A549 (cell line): ENCODE results near the gene TLCD5. TPM values are rescaled to one million over a fixed set of nuclear protein-coding genes. Genes with fewer than 3 reads are reported as not detected.

Experiments used
- ATAC-seq, 2 experiments: fragments of 200-7000 bp in 1 of 2; fragments of >200 bp in 1 of 2; cut with Nextera tagmentation in 1 of 2; cut with Tn5 transposase in 1 of 2; 3 replicates each; pipeline versions ENCODE4 v1.8.0 to v1.9.1; 2018 to 2020; ENCODE audit warnings: mild to moderate bottlenecking in 1 of 2, moderate library complexity in 1 of 2
- CTCF ChIA-PET: fragments of 300-600 bp; sonication (Branson Sonifier 250); formaldehyde crosslinking; extraction: SDS; loops from one replicate; lab custom pipeline; 2021; ENCODE audit warnings: antibody characterized with exemption, inconsistent platforms; lab: Yijun Ruan, JAX
- POLR2A ChIA-PET: fragments of 350-600 bp; formaldehyde crosslinking; extraction: SDS; loops from one replicate; lab custom pipeline; 2021; ENCODE audit warnings: antibody characterized with exemption, inconsistent platforms; lab: Yijun Ruan, JAX
- DNase-seq, 2 experiments: peaks; one replicate each; pipeline versions ENCODE4 v3.0.0 to v3.0.0-alpha.2; 2011 to 2016; ENCODE audit warnings: low read depth in 1 of 2, low spot score in 1 of 2
- FAIRE-seq: peaks from 2 replicates; lab custom pipeline; 2011; peaks lifted over from hg19 to GRCh38; lab: Jason Lieb, UNC
- H3K27ac ChIP-seq, 2 experiments: fragments of >200 bp; sonication (Bioruptor Twin); formaldehyde crosslinking; 3 replicates each; pipeline ENCODE4 v1.5.1; 2016 to 2017
- H3K4me1 ChIP-seq: fragments of >200 bp; sonication (Bioruptor Twin); formaldehyde crosslinking; 3 replicates; pipeline ENCODE4 v1.6.1; 2016
- H3K4me2 ChIP-seq: fragments of >200 bp; sonication (Bioruptor Twin); formaldehyde crosslinking; 3 replicates; pipeline ENCODE4 v1.6.1; 2016
- H3K4me3 ChIP-seq: fragments of >200 bp; sonication (Bioruptor Twin); formaldehyde crosslinking; 3 replicates; pipeline ENCODE4 v1.5.1; 2016
- H3K9me3 ChIP-seq: fragments of >200 bp; sonication (Bioruptor Twin); formaldehyde crosslinking; 3 replicates; pipeline ENCODE4 v1.6.1; 2016
- BHLHE40 ChIP-seq: IDR thresholded peaks from 2 replicates; pipeline ENCODE4 v1.6.1; 2012; ENCODE audit warnings: low read depth, low read length, inconsistent platforms
- CBX8 ChIP-seq: fragments of 200-600 bp; sonication (generic); IDR thresholded peaks from 2 replicates; pipeline ENCODE4 v1.6.1; 2016
- CHD4 ChIP-seq: fragments of 200-600 bp; sonication (generic); IDR thresholded peaks from 2 replicates; pipeline ENCODE4 v1.6.1; 2016; ENCODE audit warnings: antibody characterized with exemption, mild to moderate bottlenecking, borderline replicate concordance
- EHF ChIP-seq: fragments of 250-450 bp; sonication (Bioruptor Pico); IDR thresholded peaks from 2 replicates; pipeline ENCODE4 v1.5.0; 2020; ENCODE audit warnings: mild to moderate bottlenecking
- ESRRA ChIP-seq: fragments of 150-350 bp; IDR thresholded peaks from 2 replicates; pipeline ENCODE4 v1.6.1; 2014; ENCODE audit warnings: mild to moderate bottlenecking, low read length, borderline replicate concordance
- FOSB ChIP-seq: fragments of 250-450 bp; sonication (Bioruptor Pico); IDR thresholded peaks from 2 replicates; pipeline ENCODE4 v1.5.0; 2020; ENCODE audit warnings: mild to moderate bottlenecking, moderate library complexity
- GATA3 ChIP-seq: IDR thresholded peaks from 2 replicates; pipeline ENCODE4 v1.6.1; 2012; ENCODE audit warnings: borderline replicate concordance
- HOXA7 ChIP-seq: fragments of 250-450 bp; sonication (Bioruptor Pico); IDR thresholded peaks from 2 replicates; pipeline ENCODE4 v1.5.0; 2020; ENCODE audit warnings: mild to moderate bottlenecking, moderate library complexity
- HOXB5 ChIP-seq: fragments of 250-450 bp; sonication (Bioruptor Pico); IDR thresholded peaks from 2 replicates; pipeline ENCODE4 v1.5.0; 2020; ENCODE audit warnings: mild to moderate bottlenecking, moderate library complexity
- MAFK ChIP-seq: fragments of 450-650 bp; IDR thresholded peaks from 2 replicates; pipeline ENCODE4 v1.6.1; 2014; ENCODE audit not compliant: partially characterized antibody
- MYC ChIP-seq: IDR thresholded peaks from 2 replicates; pipeline ENCODE4 v1.6.1; 2012; ENCODE audit warnings: mild to moderate bottlenecking, inconsistent platforms, low read length, improper control_type of control experiment, borderline replicate concordance
- NFE2L2 ChIP-seq: fragments of 150-350 bp; conservative IDR thresholded peaks from 2 replicates; pipeline ENCODE4 v1.6.1; 2014; ENCODE audit warnings: low read length
- NPAS2 ChIP-seq: fragments of 250-450 bp; sonication (Bioruptor Pico); IDR thresholded peaks from 2 replicates; pipeline ENCODE4 v1.8.0; 2022; ENCODE audit warnings: mild to moderate bottlenecking, moderate library complexity, borderline replicate concordance
- NR3C1 ChIP-seq: fragments of >200 bp; sonication (Bioruptor Twin); formaldehyde crosslinking; IDR thresholded peaks from 3 replicates; pipeline ENCODE4 v1.6.1; 2017
- POLR2A ChIP-seq: IDR thresholded peaks from 2 replicates; pipeline ENCODE4 v1.6.1; 2012; ENCODE audit warnings: mild to moderate bottlenecking, low read length
- POLR2AphosphoS2 ChIP-seq: conservative IDR thresholded peaks from 2 replicates; pipeline ENCODE4 v1.6.1; 2012; ENCODE audit warnings: low read length, improper control_type of control experiment, inconsistent platforms
- RAD21 ChIP-seq, 2 experiments: fragments of >200 bp in 1 of 2; sonication (Bioruptor Twin) in 1 of 2; formaldehyde crosslinking in 1 of 2; IDR thresholded peaks in 1 of 2; conservative IDR thresholded peaks in 1 of 2; 2 replicates in 1 of 2; 3 replicates in 1 of 2; pipeline ENCODE4 v1.6.1; 2012 to 2018; ENCODE audit warnings: inconsistent platforms in 1 of 2
- WGBS: methylation state at CpG from one replicate; pipeline ENCODE4 v1.1.6; 2017; ENCODE audit errors: missing lambda C conversion rate; 5-methylcytosine and 5-hydroxymethylcytosine counted together
- polyA plus RNA-seq, 4 experiments: library from polyadenylated mRNA; depleted of rRNA in 3 of 4; stranded (reverse); fragments of >200 nt; fragmentation: RNase III in 1 of 4; extraction: RNeasy Plus Mini Kit Qiagen cat#74134 plus additional on column Dnase treatment in 1 of 4; gene quantifications; 2 replicates in 3 of 4; 3 replicates in 1 of 4; pipeline ENCODE4 v1.2.3, GENCODE V29; 2011 to 2017
- TF ChIP-seq, protein P1 (sequence below): fragments of 250-450 bp; sonication (Bioruptor Pico); IDR thresholded peaks from 2 replicates; pipeline ENCODE4 v1.5.0; 2020; ENCODE audit warnings: low read depth, mild to moderate bottlenecking, moderate library complexity
- TF ChIP-seq, protein P2 (sequence below): IDR thresholded peaks from 2 replicates; pipeline ENCODE4 v1.6.1; 2012
- TF ChIP-seq, protein P3 (sequence below): fragments of 250-450 bp; sonication (Bioruptor Pico); IDR thresholded peaks from 2 replicates; pipeline ENCODE4 v1.5.0; 2021; ENCODE audit warnings: mild to moderate bottlenecking, moderate library complexity, borderline replicate concordance

TLCD5 gene
- polyA plus RNA-seq, 2 of the 4 experiments (the other 2 are of a cell fraction), result 5.8 to 12.9 TPM

DNA sequence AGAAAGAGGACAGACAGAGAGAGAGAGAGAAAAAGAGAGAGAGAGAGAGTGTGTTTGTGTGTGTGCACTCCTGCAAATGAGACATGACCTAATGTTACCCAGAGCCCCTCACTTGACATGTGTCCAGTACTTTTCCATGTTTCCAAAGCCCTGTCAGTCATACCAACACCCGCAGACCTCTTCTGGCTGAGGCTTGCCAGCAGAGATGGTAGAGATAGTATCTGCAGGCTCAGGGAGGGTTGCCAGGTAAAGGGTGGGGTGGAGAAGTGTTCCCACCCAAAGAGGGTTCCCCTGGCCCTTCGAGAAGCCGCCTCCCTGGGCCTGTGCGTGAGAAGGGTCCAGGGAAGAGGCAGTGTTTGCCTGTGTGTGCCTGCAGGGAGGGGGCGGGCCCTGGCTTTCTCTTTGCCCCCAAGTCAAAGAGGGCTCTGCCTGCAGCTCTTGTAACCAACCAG, 44.5 kb upstream of the TLCD5 start:
- no peak overlapping the region for H3K4me3 ChIP-seq
- H3K27ac ChIP-seq, result no peak overlapping the region
- DNase-seq, result no peak
- CTCF ChIA-PET, result interaction anchor here (2.5 kb wide), 1 partner anchor 19 kb away, joined by 13 read pairs; no protein-coding TSS in a partner anchor
- TF ChIP-seq CBX8 (no peak), BHLHE40 (no peak), NPAS2 (CRISPR knock-in tag) (no peak), NFE2L2 (no peak), NR3C1 (no peak), EHF (CRISPR knock-in tag) (no peak), HOXB5 (no peak), GATA3 (no peak), CHD4 (no peak), MAFK (no peak), POLR2A (no peak)
- TF ChIP-seq, protein P1, sequence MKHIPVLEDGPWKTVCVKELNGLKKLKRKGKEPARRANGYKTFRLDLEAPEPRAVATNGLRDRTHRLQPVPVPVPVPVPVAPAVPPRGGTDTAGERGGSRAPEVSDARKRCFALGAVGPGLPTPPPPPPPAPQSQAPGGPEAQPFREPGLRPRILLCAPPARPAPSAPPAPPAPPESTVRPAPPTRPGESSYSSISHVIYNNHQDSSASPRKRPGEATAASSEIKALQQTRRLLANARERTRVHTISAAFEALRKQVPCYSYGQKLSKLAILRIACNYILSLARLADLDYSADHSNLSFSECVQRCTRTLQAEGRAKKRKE, result no peak
- TF ChIP-seq, all 56 proteins: peak for 0
- 39% methylated on average over 5 of the region's 5 CpGs for WGBS
- POLR2A ChIA-PET, result no interaction called here
- Histone ChIP-seq H3K4me2 (no peak overlapping the region), H3K4me1 (no peaks in the 10 kb centered on the region), H3K9me3 (no peaks in the 10 kb centered on the region)
- FAIRE-seq (no peak), ATAC-seq (peak in 1 of 2 experiments; percentile 34; a peak in 1 of 6 replicates)

DNA sequence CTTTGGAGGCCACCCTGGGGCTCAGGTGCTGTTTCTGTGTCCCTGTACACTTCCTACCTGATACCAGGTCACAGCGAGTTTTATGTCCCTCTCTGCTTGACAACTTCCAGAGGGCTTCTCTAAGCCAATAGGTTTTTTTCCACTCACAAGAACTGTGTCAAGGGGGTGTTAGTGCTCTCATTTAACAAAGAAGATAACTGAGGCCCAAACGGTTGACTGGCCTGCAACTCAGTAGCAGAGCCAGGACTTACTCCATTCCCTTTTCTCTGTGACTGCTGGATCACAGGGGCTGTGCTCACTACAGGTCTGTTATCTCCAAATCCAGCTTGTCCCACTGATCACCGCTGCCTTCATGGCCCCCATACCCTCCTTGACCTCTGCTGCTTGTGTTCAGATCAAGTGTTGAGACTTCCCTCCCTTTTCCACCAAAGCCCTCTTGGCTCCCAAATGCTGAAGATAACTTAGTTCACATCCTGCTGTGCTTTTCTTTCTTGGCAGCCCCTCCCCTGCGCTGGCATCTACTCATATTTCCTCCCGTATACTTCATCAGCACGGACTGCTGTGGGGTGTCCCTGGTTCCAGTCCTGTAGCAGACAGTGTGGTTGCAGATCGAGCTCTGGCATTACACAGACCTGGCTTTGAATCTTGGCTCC, 43.8 kb upstream of the TLCD5 start:
- ChIA-PET POLR2A (no interaction called here), CTCF (no interaction called here)
- FAIRE-seq, result no peak
- Histone ChIP-seq H3K4me3 (no peak overlapping the region), H3K27ac (no peak overlapping the region), H3K4me2 (no peak overlapping the region), H3K9me3 (no peaks in the 10 kb centered on the region), H3K4me1 (no peaks in the 10 kb centered on the region)
- WGBS, result 52% methylated on average over 7 of the region's 7 CpGs
- ATAC-seq, result no peak
- no peak for TF ChIP-seq ESRRA
- TF ChIP-seq, protein P2, sequence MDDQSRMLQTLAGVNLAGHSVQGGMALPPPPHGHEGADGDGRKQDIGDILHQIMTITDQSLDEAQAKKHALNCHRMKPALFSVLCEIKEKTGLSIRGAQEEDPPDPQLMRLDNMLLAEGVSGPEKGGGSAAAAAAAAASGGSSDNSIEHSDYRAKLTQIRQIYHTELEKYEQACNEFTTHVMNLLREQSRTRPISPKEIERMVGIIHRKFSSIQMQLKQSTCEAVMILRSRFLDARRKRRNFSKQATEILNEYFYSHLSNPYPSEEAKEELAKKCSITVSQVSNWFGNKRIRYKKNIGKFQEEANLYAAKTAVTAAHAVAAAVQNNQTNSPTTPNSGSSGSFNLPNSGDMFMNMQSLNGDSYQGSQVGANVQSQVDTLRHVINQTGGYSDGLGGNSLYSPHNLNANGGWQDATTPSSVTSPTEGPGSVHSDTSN, result no peak
- no peak for TF ChIP-seq FOSB
- TF ChIP-seq HOXB5, result no peak
- no peak for TF ChIP-seq MYC
- no peak for TF ChIP-seq RAD21 (conservative IDR thresholded peaks at IDR 0.05 in 1 of 2, IDR thresholded peaks at IDR 0.05 in 1 of 2)
- TF ChIP-seq, protein P3, sequence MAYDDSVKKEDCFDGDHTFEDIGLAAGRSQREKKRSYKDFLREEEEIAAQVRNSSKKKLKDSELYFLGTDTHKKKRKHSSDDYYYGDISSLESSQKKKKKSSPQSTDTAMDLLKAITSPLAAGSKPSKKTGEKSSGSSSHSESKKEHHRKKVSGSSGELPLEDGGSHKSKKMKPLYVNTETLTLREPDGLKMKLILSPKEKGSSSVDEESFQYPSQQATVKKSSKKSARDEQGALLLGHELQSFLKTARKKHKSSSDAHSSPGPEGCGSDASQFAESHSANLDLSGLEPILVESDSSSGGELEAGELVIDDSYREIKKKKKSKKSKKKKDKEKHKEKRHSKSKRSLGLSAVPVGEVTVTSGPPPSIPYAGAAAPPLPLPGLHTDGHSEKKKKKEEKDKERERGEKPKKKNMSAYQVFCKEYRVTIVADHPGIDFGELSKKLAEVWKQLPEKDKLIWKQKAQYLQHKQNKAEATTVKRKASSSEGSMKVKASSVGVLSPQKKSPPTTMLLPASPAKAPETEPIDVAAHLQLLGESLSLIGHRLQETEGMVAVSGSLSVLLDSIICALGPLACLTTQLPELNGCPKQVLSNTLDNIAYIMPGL (CRISPR knock-in tag), result no peak
- DNase-seq, result no peak

DNA sequence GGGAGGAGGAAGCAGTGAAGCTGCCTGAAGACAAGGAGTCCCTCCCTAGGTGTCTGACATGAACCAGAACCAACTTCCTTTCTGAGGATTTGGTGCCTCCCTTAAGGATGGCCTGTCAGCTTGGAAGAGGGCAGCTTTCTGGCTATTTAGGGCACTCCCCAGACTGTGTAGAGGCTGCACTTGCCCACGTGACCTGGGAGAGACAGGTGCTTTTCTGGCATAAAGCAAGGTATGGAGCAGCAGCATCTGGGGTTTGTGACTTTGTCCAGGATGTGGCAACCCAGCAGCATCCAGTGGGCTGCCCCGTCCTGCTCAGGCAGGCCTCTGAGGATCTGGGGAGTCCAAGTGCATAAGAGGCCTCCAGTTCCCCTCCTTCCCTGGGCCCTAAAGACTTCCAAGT, 42.0 kb upstream of the TLCD5 start:
- no peak for DNase-seq
- no peak for FAIRE-seq
- WGBS, result 15% methylated on average over 2 of the region's 2 CpGs

More for the DNA sequence above, 42.0 kb upstream of the TLCD5 start:
- Histone ChIP-seq H3K9me3 (no peaks in the 10 kb centered on the region), H3K4me1 (no peaks in the 10 kb centered on the region), H3K4me3 (no peak overlapping the region), H3K4me2 (no peak overlapping the region), H3K27ac (no peak overlapping the region)
- ChIA-PET POLR2A (no interaction called here), CTCF (interaction anchor here (1.6 kb wide), 1 partner anchor 17 kb away, joined by 9 read pairs; no protein-coding TSS in a partner anchor)
- no peak for TF ChIP-seq HOXA7 (CRISPR knock-in tag)
- no peak for TF ChIP-seq CBX8
- no peak for TF ChIP-seq POLR2AphosphoS2
- ATAC-seq, result no peak
